Measurements from ENCODE around the gene DNPH1. TPM values are rescaled to one million over a fixed set of nuclear protein-coding genes. Genes with fewer than 3 reads are reported as not detected.
A peak's percentile ranks its signal among the peaks of the same experiment; 100 is the strongest.

Gene DNPH1
- total RNA-seq, 6 experiments from 2014 or later: 38.3 to 56.3 (median 49.1) TPM

DNA sequence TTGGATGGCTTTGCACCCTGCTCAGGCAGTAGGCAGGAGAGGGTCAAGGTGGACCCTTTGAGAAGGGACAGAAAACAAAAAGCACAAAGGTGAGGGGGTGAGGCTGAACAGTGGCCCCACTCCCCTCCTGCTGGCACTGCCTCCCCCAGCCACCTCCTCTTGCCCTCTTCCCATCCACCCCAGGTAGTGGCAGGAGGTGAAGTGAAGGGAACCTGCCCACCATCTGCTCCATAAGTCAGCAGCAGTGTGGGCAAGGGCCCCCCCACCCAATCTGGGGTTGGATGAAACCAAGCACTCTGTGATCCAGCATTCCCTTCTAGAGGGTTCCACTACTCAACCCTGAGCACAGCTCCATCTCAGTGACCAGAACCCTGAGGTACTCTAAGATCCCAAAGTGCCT, 42.7 kb upstream of the DNPH1 start:
- Mint-ChIP-seq H3K4me3 (no peak overlapping the region), H3K9me3 (no peaks in the 10 kb centered on the region), H3K27ac (no peak overlapping the region), H3K36me3 (ENCODE audit: low read depth) (no peaks in the 10 kb centered on the region), H3K4me1 (ENCODE audit: low read depth) (peaks cover 16% of the 10 kb centered on the region), H3K27me3 (ENCODE audit: insufficient read depth) (peaks cover 42% of the 10 kb centered on the region)
- TF ChIP-seq, protein P1, sequence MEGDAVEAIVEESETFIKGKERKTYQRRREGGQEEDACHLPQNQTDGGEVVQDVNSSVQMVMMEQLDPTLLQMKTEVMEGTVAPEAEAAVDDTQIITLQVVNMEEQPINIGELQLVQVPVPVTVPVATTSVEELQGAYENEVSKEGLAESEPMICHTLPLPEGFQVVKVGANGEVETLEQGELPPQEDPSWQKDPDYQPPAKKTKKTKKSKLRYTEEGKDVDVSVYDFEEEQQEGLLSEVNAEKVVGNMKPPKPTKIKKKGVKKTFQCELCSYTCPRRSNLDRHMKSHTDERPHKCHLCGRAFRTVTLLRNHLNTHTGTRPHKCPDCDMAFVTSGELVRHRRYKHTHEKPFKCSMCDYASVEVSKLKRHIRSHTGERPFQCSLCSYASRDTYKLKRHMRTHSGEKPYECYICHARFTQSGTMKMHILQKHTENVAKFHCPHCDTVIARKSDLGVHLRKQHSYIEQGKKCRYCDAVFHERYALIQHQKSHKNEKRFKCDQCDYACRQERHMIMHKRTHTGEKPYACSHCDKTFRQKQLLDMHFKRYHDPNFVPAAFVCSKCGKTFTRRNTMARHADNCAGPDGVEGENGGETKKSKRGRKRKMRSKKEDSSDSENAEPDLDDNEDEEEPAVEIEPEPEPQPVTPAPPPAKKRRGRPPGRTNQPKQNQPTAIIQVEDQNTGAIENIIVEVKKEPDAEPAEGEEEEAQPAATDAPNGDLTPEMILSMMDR (IDR thresholded peaks at IDR 0.05): no peak
- DNase-seq: no peak

DNA sequence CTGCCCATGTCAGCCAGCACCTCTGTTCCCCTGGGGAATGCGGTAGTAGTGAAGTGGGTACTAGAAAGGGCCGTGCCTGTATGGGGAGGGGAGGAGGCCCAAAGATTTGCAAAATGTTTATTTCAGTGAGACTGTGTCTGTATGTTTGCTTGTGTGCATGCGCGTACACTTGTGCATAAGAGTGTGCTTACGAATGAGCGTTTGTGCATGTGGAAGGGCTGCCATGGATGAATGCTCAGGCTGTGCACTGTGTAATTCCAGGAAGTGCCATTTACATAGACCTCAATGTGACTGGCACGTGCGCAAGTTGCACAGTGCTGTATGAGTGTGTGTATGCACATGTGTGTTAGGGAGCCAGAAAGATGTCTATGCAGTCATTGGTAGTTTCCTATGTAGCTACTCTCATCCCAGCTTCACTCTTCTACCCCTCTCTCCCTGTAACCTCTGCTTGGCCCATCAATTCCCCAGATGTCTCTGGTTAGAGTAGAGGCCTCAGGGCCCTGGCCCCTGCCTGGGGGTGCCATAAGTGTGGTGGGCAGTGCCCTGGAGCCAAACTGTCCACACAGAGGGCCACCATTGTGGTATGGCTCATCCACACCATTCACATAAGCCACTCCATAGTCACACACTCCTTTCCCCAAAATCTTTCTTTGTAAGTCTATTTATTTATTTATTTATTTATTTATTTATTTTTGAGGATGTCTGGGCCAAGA, 42.0 kb upstream of the DNPH1 start:
- H3K36me3 Mint-ChIP-seq (ENCODE audit: low read depth): no peaks in the 10 kb centered on the region
- H3K4me1 Mint-ChIP-seq (ENCODE audit: low read depth): peaks cover 13% of the 10 kb centered on the region
- TF ChIP-seq, protein P1 (IDR thresholded peaks at IDR 0.05): no peak
- H3K27ac Mint-ChIP-seq: no peak overlapping the region
- H3K4me3 Mint-ChIP-seq: no peak overlapping the region
- no peak for DNase-seq
- H3K9me3 Mint-ChIP-seq: no peaks in the 10 kb centered on the region
- H3K27me3 Mint-ChIP-seq (ENCODE audit: insufficient read depth): peaks cover 45% of the 10 kb centered on the region

DNA sequence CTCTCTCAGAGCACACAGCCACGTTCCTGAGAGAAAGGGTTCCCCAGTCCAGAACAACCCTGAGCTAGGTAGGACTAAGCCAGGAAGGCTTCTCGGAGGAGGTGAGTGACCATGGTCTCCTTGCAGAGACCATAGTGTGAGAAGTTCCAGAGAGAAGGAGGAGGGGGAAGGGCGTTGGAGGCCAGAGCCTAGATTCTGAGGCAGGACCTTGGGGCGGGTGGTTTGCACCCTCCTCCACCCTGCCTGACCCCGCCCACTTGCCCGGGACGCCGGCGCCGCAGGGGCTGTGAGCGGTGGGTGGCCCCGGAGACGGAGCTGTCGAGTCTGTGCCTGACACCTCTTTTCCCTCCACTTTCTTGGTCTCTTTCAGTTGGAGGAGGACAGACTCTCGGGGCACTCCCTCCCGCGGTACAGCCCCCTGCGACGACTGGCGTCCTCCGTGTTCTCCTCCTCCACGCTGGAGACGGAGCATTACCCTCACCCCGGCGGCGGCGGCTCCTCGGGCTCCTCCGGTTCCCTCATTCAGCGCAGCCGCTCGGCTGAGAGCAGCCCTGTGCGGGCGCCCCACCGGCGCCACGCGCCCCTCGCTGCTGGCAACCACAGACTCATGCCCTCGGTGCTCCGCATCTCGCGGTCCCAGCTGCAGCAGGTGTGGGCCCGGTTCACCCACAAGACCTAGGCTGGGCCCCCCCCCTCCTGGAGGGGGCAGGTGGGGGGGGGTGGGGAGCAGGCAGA, 40.2 kb upstream of the DNPH1 start:
- H3K27ac Mint-ChIP-seq: no peak overlapping the region
- no peak for DNase-seq
- no peaks in the 10 kb centered on the region for H3K36me3 Mint-ChIP-seq (ENCODE audit: low read depth)
- H3K9me3 Mint-ChIP-seq: no peaks in the 10 kb centered on the region
- TF ChIP-seq, protein P1 (IDR thresholded peaks at IDR 0.05): no peak
- H3K27me3 Mint-ChIP-seq (ENCODE audit: insufficient read depth): peaks cover 44% of the 10 kb centered on the region
- H3K4me3 Mint-ChIP-seq: peak overlapping the region; percentile 73; the same call in 1 of the 2 replicates
- H3K4me1 Mint-ChIP-seq (ENCODE audit: low read depth): peaks cover 13% of the 10 kb centered on the region

DNA sequence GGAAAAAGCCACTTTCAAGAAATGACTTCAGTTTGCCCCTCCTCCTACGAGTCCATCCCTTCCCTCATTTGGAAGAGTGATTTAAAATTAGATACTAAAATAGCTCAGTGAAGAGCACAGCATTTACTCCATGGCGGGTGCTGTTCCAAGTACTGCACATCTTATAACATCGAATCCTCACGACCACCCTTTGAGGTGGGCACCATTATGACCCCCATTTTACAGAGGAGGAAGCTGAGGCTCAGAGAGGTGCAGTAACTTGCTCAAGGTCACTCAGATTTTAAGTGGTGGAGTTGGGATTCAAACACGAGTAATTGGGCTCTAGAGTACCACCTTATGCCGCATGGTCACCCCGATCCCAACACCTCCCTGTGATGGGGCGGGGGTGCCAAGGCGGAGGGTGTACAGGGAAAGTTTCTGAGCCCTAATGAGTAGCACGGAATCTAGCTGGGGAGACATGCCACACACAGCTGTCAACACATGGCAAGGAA, 39.5 kb upstream of the DNPH1 start:
- Mint-ChIP-seq H3K4me1 (ENCODE audit: low read depth) (peaks cover 13% of the 10 kb centered on the region), H3K4me3 (peak overlapping the region; percentile 73; the same call in 1 of the 2 replicates)

DNA sequence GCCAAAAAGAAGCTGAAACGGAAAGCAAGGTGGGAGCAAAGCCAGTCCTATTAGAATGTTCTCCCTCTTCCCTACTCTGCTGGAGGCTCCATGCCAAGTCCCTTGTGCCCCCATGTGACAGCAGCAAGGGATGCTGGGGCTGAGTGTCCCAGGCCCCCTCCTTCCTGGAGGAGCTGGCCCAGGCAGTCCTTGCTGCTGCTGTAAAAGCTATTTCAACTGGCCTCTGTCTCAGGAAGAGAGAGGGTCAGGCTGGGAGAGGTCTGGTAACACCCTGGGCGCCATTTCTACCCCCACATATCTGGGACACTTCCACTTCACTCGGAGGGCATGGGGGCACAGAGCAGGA, 39.0 kb upstream of the DNPH1 start:
- Mint-ChIP-seq H3K27ac (no peak overlapping the region), H3K4me1 (ENCODE audit: low read depth) (peaks cover 13% of the 10 kb centered on the region), H3K4me3 (no peak overlapping the region), H3K9me3 (no peaks in the 10 kb centered on the region), H3K36me3 (ENCODE audit: low read depth) (no peaks in the 10 kb centered on the region), H3K27me3 (ENCODE audit: insufficient read depth) (peaks cover 38% of the 10 kb centered on the region)
- DNase-seq: no peak
- TF ChIP-seq, protein P1 (IDR thresholded peaks at IDR 0.05): no peak

More for the DNA sequence above, 39.5 kb upstream of the DNPH1 start:
- DNase-seq: no peak
- no peak overlapping the region for H3K27ac Mint-ChIP-seq
- TF ChIP-seq, protein P1 (IDR thresholded peaks at IDR 0.05): no peak
- H3K27me3 Mint-ChIP-seq (ENCODE audit: insufficient read depth): peaks cover 39% of the 10 kb centered on the region
- H3K9me3 Mint-ChIP-seq: no peaks in the 10 kb centered on the region
- H3K36me3 Mint-ChIP-seq (ENCODE audit: low read depth): no peaks in the 10 kb centered on the region
